ENCODE data around the gene PGPEP1.

DNA sequence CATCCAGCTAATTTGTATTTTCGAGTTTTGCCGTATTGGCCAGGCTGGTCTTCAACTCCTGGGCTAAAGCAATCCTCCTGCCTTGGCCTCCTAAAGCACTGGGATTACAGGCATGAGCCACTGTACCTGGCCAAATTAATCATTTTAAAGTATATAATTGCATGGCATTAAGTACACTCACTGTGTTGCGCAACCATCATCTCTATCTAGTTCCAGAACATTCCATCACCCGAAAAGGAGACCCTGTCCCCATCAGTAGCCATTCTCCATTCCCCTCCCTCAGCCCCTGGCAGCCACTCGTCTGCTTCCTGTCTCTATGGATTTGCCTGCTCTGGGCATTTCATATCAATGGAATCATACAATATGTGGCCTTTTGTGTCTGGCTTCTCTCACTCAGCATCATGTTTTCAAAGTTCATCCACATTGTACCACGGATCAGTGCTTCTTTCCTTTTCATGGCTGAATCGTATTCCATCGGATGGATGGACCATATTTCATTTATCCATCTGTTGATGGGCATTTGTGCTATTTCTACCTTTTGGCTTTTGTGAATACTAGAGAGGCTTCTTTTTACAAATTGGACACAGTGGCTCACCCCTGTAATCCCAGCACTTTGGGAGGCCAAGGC lies 13.1 kb downstream of the PGPEP1 start:
- TF ChIP-seq CTCF (IDR thresholded peaks at IDR 0.05; ENCODE audit: poor library complexity, severe bottlenecking) (no peak), RAD21 (conservative IDR thresholded peaks at IDR 0.05) (no peak), TAF1 (IDR thresholded peaks at IDR 0.05; ENCODE audit: low read depth) (no peak), SMC3 (conservative IDR thresholded peaks at IDR 0.05; ENCODE audit: poor library complexity) (no peak)

All from neural cell (in vitro differentiated cells).